ENCODE results near the gene POM121C. TPM values are rescaled to one million over a fixed set of nuclear protein-coding genes. Genes with fewer than 3 reads are reported as not detected.

The POM121C gene
- total and polyA plus RNA-seq, 2 experiments from 2014 or later: 41.5 to 44.0 TPM

DNA sequence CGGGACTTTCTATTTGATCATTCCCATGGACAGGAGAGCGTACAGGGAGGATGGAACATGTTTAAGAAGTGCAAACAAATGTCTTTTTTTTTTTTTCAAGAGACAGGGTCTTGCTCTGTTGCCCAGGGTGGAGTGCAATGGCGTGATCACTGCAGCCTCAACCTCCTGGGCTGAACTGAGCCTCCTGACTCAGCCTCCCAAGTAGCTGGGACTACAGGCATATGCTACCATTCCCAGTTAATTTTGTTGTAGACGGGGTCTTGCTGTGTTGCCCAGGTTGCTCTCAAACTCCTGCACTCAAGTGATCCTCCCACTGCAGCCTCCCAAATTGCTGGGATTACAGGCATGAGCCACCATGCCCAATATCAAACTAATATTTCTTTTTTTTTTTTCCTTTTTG, 46.5 kb upstream of the POM121C start (continued):
- TF ChIP-seq ZNF331 (CRISPR knock-in tag; IDR thresholded peaks at IDR 0.05; ENCODE audit: low read depth) (no peak), JUNB (IDR thresholded peaks at IDR 0.05; ENCODE audit: unreplicated experiment) (no peak), EZH2 (IDR thresholded peaks at IDR 0.05; ENCODE audit: low read depth, unreplicated experiment) (no peak), EZH2phosphoT487 (IDR thresholded peaks at IDR 0.05; ENCODE audit: unreplicated experiment) (no peak), ZNF114 (CRISPR knock-in tag; IDR thresholded peaks at IDR 0.05) (no peak)
- TF ChIP-seq, protein P1, sequence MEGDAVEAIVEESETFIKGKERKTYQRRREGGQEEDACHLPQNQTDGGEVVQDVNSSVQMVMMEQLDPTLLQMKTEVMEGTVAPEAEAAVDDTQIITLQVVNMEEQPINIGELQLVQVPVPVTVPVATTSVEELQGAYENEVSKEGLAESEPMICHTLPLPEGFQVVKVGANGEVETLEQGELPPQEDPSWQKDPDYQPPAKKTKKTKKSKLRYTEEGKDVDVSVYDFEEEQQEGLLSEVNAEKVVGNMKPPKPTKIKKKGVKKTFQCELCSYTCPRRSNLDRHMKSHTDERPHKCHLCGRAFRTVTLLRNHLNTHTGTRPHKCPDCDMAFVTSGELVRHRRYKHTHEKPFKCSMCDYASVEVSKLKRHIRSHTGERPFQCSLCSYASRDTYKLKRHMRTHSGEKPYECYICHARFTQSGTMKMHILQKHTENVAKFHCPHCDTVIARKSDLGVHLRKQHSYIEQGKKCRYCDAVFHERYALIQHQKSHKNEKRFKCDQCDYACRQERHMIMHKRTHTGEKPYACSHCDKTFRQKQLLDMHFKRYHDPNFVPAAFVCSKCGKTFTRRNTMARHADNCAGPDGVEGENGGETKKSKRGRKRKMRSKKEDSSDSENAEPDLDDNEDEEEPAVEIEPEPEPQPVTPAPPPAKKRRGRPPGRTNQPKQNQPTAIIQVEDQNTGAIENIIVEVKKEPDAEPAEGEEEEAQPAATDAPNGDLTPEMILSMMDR (conservative IDR thresholded peaks at IDR 0.05; ENCODE audit: low read depth in 2 of 2): no peak
- TF ChIP-seq, protein P2, sequence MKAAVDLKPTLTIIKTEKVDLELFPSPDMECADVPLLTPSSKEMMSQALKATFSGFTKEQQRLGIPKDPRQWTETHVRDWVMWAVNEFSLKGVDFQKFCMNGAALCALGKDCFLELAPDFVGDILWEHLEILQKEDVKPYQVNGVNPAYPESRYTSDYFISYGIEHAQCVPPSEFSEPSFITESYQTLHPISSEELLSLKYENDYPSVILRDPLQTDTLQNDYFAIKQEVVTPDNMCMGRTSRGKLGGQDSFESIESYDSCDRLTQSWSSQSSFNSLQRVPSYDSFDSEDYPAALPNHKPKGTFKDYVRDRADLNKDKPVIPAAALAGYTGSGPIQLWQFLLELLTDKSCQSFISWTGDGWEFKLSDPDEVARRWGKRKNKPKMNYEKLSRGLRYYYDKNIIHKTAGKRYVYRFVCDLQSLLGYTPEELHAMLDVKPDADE (IDR thresholded peaks at IDR 0.05): no peak

DNA sequence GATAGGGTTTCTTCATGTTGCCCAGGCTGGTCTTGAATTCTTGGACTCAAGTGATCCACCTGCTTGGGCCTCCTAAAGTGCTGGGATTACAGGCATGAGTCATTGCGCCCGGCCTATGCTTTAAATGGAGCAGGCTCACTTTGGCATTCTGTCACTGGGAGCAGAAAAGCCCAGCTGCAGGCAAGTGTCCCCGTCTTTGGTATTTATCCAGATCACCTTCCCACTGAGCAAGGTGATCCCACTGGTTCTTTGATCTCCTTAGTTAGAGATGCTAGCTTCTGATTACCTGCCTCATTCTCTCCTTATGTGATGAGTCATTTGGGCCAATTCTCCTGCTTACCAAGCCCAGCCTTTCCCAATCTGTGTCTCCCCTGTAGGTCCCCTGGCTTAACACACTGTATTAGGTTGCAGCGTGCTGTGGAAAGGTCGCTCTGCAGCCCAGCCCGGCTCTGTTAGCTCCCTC, 45.3 kb upstream of the POM121C start:
- 0 out of 2 replicates have a peak, but pooled peaks cover 2% of the 10 kb centered on the region for H3F3A ChIP-seq (replicated peaks; ENCODE audit: low read depth)
- ATAC-seq (peak; percentile 19), DNase-seq (ENCODE audit: low spot score) (peak; percentile 70)
- Mint-ChIP-seq H3K4me1 (peaks cover 4% of the 10 kb centered on the region; the same call in 1 of the 3 replicates), H3K27me3 (ENCODE audit: insufficient read depth, low read depth, poor library complexity) (peaks cover 19% of the 10 kb centered on the region), H3K36me3 (ENCODE audit: low read depth) (peaks cover 26% of the 10 kb centered on the region), H3K9me3 (no peaks in the 10 kb centered on the region), H3K27ac (peak overlapping the region; percentile 55), H3K4me3 (no peak overlapping the region)
- peaks cover 7% of the 10 kb centered on the region for H4K20me1 ChIP-seq (replicated peaks; ENCODE audit: insufficient read depth)
- no peaks in the 10 kb centered on the region for H3K9me2 ChIP-seq (ENCODE audit: insufficient read depth)
- H3K4me3 ChIP-seq: no peak overlapping the region
- peaks cover 12% of the 10 kb centered on the region for H3K79me2 ChIP-seq (replicated peaks; ENCODE audit: insufficient read depth)
- peaks cover 9% of the 10 kb centered on the region; the same call in 1 of the 2 replicates for H3K36me3 ChIP-seq (ENCODE audit: insufficient read depth)
- no peak overlapping the region for H3K27ac ChIP-seq (ENCODE audit: low read depth)
- H3K27me3 ChIP-seq (ENCODE audit: insufficient read depth): no peaks in the 10 kb centered on the region
- H3K4me1 ChIP-seq (ENCODE audit: insufficient read depth): 0 out of 2 replicates have a peak, but pooled peaks cover 6% of the 10 kb centered on the region
- H3K4me2 ChIP-seq: no peak overlapping the region
- no peak overlapping the region for H2AFZ ChIP-seq
- TF ChIP-seq, protein P3, sequence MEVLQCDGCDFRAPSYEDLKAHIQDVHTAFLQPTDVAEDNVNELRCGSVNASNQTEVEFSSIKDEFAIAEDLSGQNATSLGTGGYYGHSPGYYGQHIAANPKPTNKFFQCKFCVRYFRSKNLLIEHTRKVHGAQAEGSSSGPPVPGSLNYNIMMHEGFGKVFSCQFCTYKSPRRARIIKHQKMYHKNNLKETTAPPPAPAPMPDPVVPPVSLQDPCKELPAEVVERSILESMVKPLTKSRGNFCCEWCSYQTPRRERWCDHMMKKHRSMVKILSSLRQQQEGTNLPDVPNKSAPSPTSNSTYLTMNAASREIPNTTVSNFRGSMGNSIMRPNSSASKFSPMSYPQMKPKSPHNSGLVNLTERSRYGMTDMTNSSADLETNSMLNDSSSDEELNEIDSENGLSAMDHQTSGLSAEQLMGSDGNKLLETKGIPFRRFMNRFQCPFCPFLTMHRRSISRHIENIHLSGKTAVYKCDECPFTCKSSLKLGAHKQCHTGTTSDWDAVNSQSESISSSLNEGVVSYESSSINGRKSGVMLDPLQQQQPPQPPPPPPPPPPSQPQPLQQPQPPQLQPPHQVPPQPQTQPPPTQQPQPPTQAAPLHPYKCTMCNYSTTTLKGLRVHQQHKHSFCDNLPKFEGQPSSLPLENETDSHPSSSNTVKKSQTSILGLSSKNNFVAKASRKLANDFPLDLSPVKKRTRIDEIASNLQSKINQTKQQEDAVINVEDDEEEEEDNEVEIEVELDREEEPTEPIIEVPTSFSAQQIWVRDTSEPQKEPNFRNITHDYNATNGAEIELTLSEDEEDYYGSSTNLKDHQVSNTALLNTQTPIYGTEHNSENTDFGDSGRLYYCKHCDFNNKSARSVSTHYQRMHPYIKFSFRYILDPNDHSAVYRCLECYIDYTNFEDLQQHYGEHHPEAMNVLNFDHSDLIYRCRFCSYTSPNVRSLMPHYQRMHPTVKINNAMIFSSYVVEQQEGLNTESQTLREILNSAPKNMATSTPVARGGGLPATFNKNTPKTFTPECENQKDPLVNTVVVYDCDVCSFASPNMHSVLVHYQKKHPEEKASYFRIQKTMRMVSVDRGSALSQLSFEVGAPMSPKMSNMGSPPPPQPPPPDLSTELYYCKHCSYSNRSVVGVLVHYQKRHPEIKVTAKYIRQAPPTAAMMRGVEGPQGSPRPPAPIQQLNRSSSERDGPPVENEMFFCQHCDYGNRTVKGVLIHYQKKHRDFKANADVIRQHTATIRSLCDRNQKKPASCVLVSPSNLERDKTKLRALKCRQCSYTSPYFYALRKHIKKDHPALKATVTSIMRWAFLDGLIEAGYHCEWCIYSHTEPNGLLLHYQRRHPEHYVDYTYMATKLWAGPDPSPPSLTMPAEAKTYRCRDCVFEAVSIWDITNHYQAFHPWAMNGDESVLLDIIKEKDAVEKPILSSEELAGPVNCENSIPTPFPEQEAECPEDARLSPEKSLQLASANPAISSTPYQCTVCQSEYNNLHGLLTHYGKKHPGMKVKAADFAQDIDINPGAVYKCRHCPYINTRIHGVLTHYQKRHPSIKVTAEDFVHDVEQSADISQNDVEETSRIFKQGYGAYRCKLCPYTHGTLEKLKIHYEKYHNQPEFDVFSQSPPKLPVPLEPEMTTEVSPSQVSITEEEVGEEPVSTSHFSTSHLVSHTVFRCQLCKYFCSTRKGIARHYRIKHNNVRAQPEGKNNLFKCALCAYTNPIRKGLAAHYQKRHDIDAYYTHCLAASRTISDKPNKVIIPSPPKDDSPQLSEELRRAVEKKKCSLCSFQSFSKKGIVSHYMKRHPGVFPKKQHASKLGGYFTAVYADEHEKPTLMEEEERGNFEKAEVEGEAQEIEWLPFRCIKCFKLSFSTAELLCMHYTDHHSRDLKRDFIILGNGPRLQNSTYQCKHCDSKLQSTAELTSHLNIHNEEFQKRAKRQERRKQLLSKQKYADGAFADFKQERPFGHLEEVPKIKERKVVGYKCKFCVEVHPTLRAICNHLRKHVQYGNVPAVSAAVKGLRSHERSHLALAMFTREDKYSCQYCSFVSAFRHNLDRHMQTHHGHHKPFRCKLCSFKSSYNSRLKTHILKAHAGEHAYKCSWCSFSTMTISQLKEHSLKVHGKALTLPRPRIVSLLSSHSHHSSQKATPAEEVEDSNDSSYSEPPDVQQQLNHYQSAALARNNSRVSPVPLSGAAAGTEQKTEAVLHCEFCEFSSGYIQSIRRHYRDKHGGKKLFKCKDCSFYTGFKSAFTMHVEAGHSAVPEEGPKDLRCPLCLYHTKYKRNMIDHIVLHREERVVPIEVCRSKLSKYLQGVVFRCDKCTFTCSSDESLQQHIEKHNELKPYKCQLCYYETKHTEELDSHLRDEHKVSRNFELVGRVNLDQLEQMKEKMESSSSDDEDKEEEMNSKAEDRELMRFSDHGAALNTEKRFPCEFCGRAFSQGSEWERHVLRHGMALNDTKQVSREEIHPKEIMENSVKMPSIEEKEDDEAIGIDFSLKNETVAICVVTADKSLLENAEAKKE (CRISPR knock-in tag; IDR thresholded peaks at IDR 0.05): no peak
- TF ChIP-seq JUNB (IDR thresholded peaks at IDR 0.05; ENCODE audit: unreplicated experiment) (no peak), CREB1 (CRISPR knock-in tag; IDR thresholded peaks at IDR 0.05; ENCODE audit: low read depth) (no peak), EZH2phosphoT487 (IDR thresholded peaks at IDR 0.05; ENCODE audit: unreplicated experiment) (no peak)
- TF ChIP-seq, protein P1 (conservative IDR thresholded peaks at IDR 0.05; ENCODE audit: low read depth in 2 of 2): no peak
